Measurements from ENCODE around the gene FASLG.

- TF ChIP-seq POLR2A (IDR thresholded peaks at IDR 0.05) (no peak), CTCF (IDR thresholded peaks at IDR 0.05) (no peak)
Observed at GRCh38 chr1:172674831-172675613, 16.1 kb downstream of the FASLG start.

Data from lower leg skin (tissue), 3 donors.